SK-N-SH (cell line): ENCODE results near the gene PDE4D. TPM values are rescaled to one million over a fixed set of nuclear protein-coding genes. Genes with fewer than 3 reads are reported as not detected.

Experiments used
- CTCF ChIA-PET: fragments of 300-600, 350-600 bp; formaldehyde crosslinking; extraction: SDS; loops from one replicate; lab custom pipeline; 2021; lab: Yijun Ruan, JAX
- POLR2A ChIA-PET: fragments of 350-600 bp; sonication (Branson Sonifier 250); formaldehyde crosslinking; extraction: SDS; loops from one replicate; lab custom pipeline; 2020; ENCODE audit warnings: antibody characterized with exemption, inconsistent platforms; lab: Yijun Ruan, JAX
- DNase-seq: peaks from one replicate; pipeline ENCODE4 v3.0.0; 2012
- H2AFZ ChIP-seq: fragments of 200-600 bp; sonication (generic); 2 replicates; pipeline ENCODE4 v1.8.1; 2016; ENCODE audit warnings: antibody characterized with exemption, mild to moderate bottlenecking, low read depth
- H3F3A ChIP-seq: fragments of 200-600 bp; sonication (generic); replicated peaks from 2 replicates; pipeline ENCODE3; 2016; ENCODE audit warnings: antibody characterized with exemption, mild to moderate bottlenecking; ENCODE audit not compliant: insufficient read depth
- H3K27ac ChIP-seq, 2 experiments: fragments of 200-500 bp in 1 of 2; fragments of 200-600 bp in 1 of 2; sonication (Bioruptor generic) in 1 of 2; sonication (generic), shearing (Covaris generic) in 1 of 2; 2 replicates each; pipeline versions ENCODE4 v1.5.1 to v1.6.1; 2014 to 2016; ENCODE audit warnings: low read depth in 2 of 2, inconsistent platforms in 1 of 2, low read length in 1 of 2, mild to moderate bottlenecking in 1 of 2, mixed read lengths in 1 of 2
- H3K27me3 ChIP-seq: fragments of 200-600 bp; sonication (generic), shearing (Covaris generic); 2 replicates; pipeline ENCODE4 v1.6.1; 2016; ENCODE audit warnings: mixed run types; ENCODE audit not compliant: insufficient read depth
- H3K36me3 ChIP-seq, 2 experiments: fragments of 200-500 bp in 1 of 2; fragments of 200-600 bp in 1 of 2; sonication (Bioruptor generic) in 1 of 2; sonication (generic) in 1 of 2; replicated peaks in 1 of 2; 2 replicates each; pipeline versions ENCODE3 to v1.5.1; 2014 to 2016; ENCODE audit warnings: low read length in 1 of 2, mild to moderate bottlenecking in 1 of 2; ENCODE audit not compliant: insufficient read depth in 2 of 2, control insufficient read depth in 1 of 2
- H3K4me1 ChIP-seq, 2 experiments: fragments of 200-500 bp in 1 of 2; fragments of 200-600 bp in 1 of 2; sonication (Bioruptor generic) in 1 of 2; sonication (generic), shearing (Covaris generic) in 1 of 2; 2 replicates each; pipeline versions ENCODE4 v1.5.1 to v1.6.1; 2014 to 2016; ENCODE audit warnings: low read depth in 1 of 2, low read length in 1 of 2, mixed run types in 1 of 2; ENCODE audit not compliant: insufficient read depth in 2 of 2, control insufficient read depth in 1 of 2
- H3K4me2 ChIP-seq: fragments of 200-600 bp; sonication (generic), shearing (Covaris generic); 2 replicates; pipeline ENCODE4 v1.6.1; 2017; ENCODE audit warnings: mixed run types
- H3K4me3 ChIP-seq, 2 experiments: fragments of 200-500 bp in 1 of 2; fragments of 200-600 bp in 1 of 2; sonication (Bioruptor generic) in 1 of 2; sonication (generic), shearing (Covaris generic) in 1 of 2; 2 replicates each; pipeline versions ENCODE4 v1.5.1 to v1.8.1; 2014 to 2016; ENCODE audit warnings: low read depth in 2 of 2, inconsistent platforms in 1 of 2, low read length in 1 of 2, mild to moderate bottlenecking in 1 of 2, mixed read lengths in 1 of 2, moderate library complexity in 1 of 2
- H3K79me2 ChIP-seq: fragments of 200-600 bp; sonication (generic); 2 replicates; pipeline ENCODE4 v1.8.1; 2017; ENCODE audit warnings: mild to moderate bottlenecking; ENCODE audit not compliant: insufficient read depth
- H3K9ac ChIP-seq: fragments of 200-600 bp; sonication (generic); 2 replicates; pipeline ENCODE4 v1.6.1; 2017; ENCODE audit warnings: mixed run types
- H3K9me2 ChIP-seq: fragments of 200-600 bp; sonication (generic); 2 replicates; pipeline ENCODE4 v1.6.1; 2017; ENCODE audit warnings: mixed run types
- H3K9me3 ChIP-seq: fragments of 200-600 bp; sonication (generic); 2 replicates; pipeline ENCODE4 v1.6.1; 2017; ENCODE audit warnings: mixed run types, mild to moderate bottlenecking, moderate library complexity
- H4K20me1 ChIP-seq: fragments of 200-600 bp; sonication (generic); 2 replicates; pipeline ENCODE4 v1.6.1; 2017; ENCODE audit warnings: mild to moderate bottlenecking, mixed run types; ENCODE audit not compliant: insufficient read depth
- CHD2 ChIP-seq: fragments of 150-350 bp; IDR thresholded peaks from 2 replicates; pipeline ENCODE4 v1.6.1; 2018; ENCODE audit warnings: low read length; ENCODE audit not compliant: partially characterized antibody
- NFIC ChIP-seq: IDR thresholded peaks from 2 replicates; pipeline ENCODE4 v1.4.0; 2012; ENCODE audit warnings: borderline replicate concordance
- RCOR1 ChIP-seq: fragments of 150-350 bp; IDR thresholded peaks from 2 replicates; pipeline ENCODE4 v1.6.1; 2017; ENCODE audit warnings: antibody characterized with exemption, low read length
- SIN3A ChIP-seq: IDR thresholded peaks from 2 replicates; pipeline ENCODE4 v1.6.1; 2012; ENCODE audit warnings: low read depth, mild to moderate bottlenecking, low read length, moderate library complexity, borderline replicate concordance
- TAF1 ChIP-seq: IDR thresholded peaks from 2 replicates; pipeline ENCODE4 v1.6.1; 2012; ENCODE audit warnings: low read depth, mild to moderate bottlenecking, low read length, moderate library complexity, borderline replicate concordance
- TCF12 ChIP-seq: IDR thresholded peaks from 2 replicates; pipeline ENCODE4 v1.4.0; 2012
- WGBS: methylation state at CpG from one replicate; pipeline ENCODE4 v1.1.6; 2017; ENCODE audit warnings: low lambda C conversion rate; 5-methylcytosine and 5-hydroxymethylcytosine counted together
- polyA plus RNA-seq, 3 experiments: library from polyadenylated mRNA; depleted of rRNA; stranded (reverse); fragments of >200 nt; gene quantifications; 2 replicates each; pipeline ENCODE4 v1.2.3, GENCODE V29; 2012
- TF ChIP-seq, protein P1 (sequence below): IDR thresholded peaks from 2 replicates; pipeline ENCODE4 v1.6.1; 2012; ENCODE audit warnings: mild to moderate bottlenecking, low read depth, low read length, moderate library complexity
- TF ChIP-seq, protein P2 (sequence below): fragments of 150-350 bp; IDR thresholded peaks from 2 replicates; pipeline ENCODE4 v1.6.1; 2016; ENCODE audit warnings: mild to moderate bottlenecking, low read depth, low read length

Gene PDE4D
- polyA plus RNA-seq, 1 of the 3 experiments (the other 2 are of a cell fraction), result 2.4 TPM

DNA sequence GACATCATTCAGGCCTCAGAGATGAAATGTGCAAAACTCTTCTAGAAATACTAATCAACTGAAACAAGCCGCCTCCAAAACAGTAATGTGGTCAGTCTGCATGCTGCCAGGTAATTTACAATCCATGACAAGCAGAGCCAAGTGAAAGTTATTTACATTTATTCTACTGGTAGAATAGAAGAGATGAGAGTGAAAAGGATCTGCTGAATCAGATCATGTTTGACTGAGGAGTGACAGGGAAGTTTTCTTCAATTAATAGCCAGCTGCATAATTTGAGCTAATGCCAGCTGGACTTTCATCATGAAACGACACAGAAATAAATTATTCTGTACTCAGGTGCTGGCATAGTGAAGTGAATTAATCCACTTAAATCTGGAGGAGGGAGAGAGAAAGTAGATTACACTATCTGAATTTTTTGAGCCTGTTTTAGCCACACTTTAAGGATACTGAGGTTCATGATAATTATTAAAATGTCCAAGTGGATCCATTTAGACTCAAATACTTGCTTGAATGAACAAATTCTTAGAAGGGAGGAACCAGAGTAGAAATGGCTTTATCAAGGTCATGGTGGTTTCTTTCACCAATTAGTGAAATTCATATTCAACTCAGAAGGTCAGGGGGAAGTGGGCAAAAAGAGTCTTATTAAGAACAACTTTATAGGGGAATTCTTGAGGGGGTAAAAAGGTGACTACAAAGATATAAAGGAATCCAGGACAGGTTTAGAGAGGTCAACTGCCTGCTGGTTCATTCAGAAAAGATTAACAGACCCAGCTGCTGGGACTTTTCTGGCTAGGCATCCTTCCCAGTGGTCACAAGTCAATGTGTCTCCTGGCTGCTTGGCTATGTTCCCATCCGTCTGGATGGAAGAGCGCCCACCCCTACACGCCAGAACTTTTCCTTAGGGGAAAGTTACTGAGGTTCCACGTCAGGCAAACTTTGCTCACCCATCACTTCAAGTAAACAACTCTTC, 350.4 kb downstream of the PDE4D start:
- no peak overlapping the region for H3K9ac ChIP-seq
- no peaks in the 10 kb centered on the region for H3K79me2 ChIP-seq
- 49% methylated on average over 6 of the region's 6 CpGs for WGBS
- no peak overlapping the region for H3K4me3 ChIP-seq
- peak; percentile 30; the same call in 1 of the 2 replicates for TF ChIP-seq NFIC
- TF ChIP-seq TAF1, result no peak
- ChIA-PET CTCF (interaction anchor here (1.4 to 1.5 kb wide), 2 partner anchors 14 to 47 kb away, joined by 4 to 6 read pairs; no protein-coding TSS in a partner anchor), POLR2A (no interaction called here)
- DNase-seq, result peak; percentile 2
- H3K9me2 ChIP-seq, result no peaks in the 10 kb centered on the region
- no peaks in the 10 kb centered on the region for H3K9me3 ChIP-seq
- peak overlapping the region in 1 of 2 experiments; percentile 81; a peak in 2 of 4 replicates for H3K27ac ChIP-seq
- no peak overlapping the region for H2AFZ ChIP-seq
- no peaks in the 10 kb centered on the region for H4K20me1 ChIP-seq
- H3K4me2 ChIP-seq, result no peak overlapping the region
- no peaks in the 10 kb centered on the region for H3F3A ChIP-seq
- H3K4me1 ChIP-seq, result peaks cover 0 to 27% of the 10 kb centered on the region in 2 experiments; a peak in 2 of 4 replicates
- no peaks in the 10 kb centered on the region for H3K27me3 ChIP-seq
- H3K36me3 ChIP-seq, result no peaks in the 10 kb centered on the region

DNA sequence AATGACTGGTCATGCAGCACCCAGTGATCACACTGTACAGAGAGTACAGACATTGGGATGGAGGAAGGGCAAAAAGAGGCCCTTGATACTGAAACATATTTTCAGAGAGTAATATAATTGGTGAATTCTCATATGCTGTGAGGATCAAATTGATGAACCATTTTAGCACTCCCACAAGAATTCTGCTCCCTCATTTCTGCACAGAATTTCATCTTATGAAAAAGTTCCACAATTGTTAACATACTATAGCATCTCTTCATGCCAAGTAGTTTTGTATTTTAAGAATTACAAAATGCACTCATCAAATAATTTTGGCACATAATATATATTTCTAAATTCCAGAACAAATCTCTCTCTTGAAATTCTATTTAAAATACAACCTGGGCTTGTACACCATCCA, 351.2 kb downstream of the PDE4D start:
- no peaks in the 10 kb centered on the region for H3K79me2 ChIP-seq
- H2AFZ ChIP-seq, result no peak overlapping the region
- no peak overlapping the region for H3K4me3 ChIP-seq
- peak overlapping the region in 1 of 2 experiments; percentile 43; a peak in 2 of 4 replicates for H3K27ac ChIP-seq
- no peaks in the 10 kb centered on the region for H4K20me1 ChIP-seq
- POLR2A ChIA-PET, result no interaction called here
- H3K36me3 ChIP-seq, result no peaks in the 10 kb centered on the region
- H3K4me1 ChIP-seq, result peaks cover 0 to 25% of the 10 kb centered on the region in 2 experiments; a peak in 2 of 4 replicates
- TF ChIP-seq RCOR1, result no peak
- TF ChIP-seq, protein P1, sequence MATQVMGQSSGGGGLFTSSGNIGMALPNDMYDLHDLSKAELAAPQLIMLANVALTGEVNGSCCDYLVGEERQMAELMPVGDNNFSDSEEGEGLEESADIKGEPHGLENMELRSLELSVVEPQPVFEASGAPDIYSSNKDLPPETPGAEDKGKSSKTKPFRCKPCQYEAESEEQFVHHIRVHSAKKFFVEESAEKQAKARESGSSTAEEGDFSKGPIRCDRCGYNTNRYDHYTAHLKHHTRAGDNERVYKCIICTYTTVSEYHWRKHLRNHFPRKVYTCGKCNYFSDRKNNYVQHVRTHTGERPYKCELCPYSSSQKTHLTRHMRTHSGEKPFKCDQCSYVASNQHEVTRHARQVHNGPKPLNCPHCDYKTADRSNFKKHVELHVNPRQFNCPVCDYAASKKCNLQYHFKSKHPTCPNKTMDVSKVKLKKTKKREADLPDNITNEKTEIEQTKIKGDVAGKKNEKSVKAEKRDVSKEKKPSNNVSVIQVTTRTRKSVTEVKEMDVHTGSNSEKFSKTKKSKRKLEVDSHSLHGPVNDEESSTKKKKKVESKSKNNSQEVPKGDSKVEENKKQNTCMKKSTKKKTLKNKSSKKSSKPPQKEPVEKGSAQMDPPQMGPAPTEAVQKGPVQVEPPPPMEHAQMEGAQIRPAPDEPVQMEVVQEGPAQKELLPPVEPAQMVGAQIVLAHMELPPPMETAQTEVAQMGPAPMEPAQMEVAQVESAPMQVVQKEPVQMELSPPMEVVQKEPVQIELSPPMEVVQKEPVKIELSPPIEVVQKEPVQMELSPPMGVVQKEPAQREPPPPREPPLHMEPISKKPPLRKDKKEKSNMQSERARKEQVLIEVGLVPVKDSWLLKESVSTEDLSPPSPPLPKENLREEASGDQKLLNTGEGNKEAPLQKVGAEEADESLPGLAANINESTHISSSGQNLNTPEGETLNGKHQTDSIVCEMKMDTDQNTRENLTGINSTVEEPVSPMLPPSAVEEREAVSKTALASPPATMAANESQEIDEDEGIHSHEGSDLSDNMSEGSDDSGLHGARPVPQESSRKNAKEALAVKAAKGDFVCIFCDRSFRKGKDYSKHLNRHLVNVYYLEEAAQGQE, result no peak
- TF ChIP-seq, protein P2, sequence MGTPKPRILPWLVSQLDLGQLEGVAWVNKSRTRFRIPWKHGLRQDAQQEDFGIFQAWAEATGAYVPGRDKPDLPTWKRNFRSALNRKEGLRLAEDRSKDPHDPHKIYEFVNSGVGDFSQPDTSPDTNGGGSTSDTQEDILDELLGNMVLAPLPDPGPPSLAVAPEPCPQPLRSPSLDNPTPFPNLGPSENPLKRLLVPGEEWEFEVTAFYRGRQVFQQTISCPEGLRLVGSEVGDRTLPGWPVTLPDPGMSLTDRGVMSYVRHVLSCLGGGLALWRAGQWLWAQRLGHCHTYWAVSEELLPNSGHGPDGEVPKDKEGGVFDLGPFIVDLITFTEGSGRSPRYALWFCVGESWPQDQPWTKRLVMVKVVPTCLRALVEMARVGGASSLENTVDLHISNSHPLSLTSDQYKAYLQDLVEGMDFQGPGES, result no peak
- TF ChIP-seq TAF1, result no peak
- no peak for TF ChIP-seq SIN3A
- TF ChIP-seq TCF12, result no peak
- no peak for TF ChIP-seq CHD2
- H3K27me3 ChIP-seq, result no peaks in the 10 kb centered on the region
- H3F3A ChIP-seq, result no peaks in the 10 kb centered on the region
- no peak for DNase-seq
- no peaks in the 10 kb centered on the region for H3K9me3 ChIP-seq
- H3K9me2 ChIP-seq, result no peaks in the 10 kb centered on the region
- no peak overlapping the region for H3K9ac ChIP-seq
- H3K4me2 ChIP-seq, result no peak overlapping the region
- CTCF ChIA-PET, result interaction anchor here (1.1 kb wide), 1 partner anchor 45 kb away, joined by 3 read pairs; no protein-coding TSS in a partner anchor
